A673 (cell line): Measurements from ENCODE around the gene BMPR1A. TPM values are rescaled to one million over a fixed set of nuclear protein-coding genes. Genes with fewer than 3 reads are reported as not detected.

Experiments
- BruUV-seq: library from RNA; stranded (reverse); fragments of 400-500 nt; replicated peaks from 2 replicates; lab custom pipeline; 2021; lab: Mats Ljungman, UMichigan
- CTCF ChIA-PET: fragments of 300-600 bp; sonication (Branson Sonifier 250); formaldehyde crosslinking; loops from one replicate; lab custom pipeline; 2022; ENCODE audit warnings: antibody characterized with exemption; lab: Charles Lee
- POLR2A ChIA-PET: fragments of 300-600 bp; sonication (Branson Sonifier 250); formaldehyde crosslinking; loops from one replicate; lab custom pipeline; 2022; ENCODE audit warnings: antibody characterized with exemption; ENCODE audit not compliant: low non-redundant PET; lab: Charles Lee
- DNase-seq: peaks from one replicate; pipeline ENCODE4 v3.0.0-alpha.2; 2015; ENCODE audit warnings: low spot score
- H3K27ac ChIP-seq: fragments of 200-600 bp; sonication (generic); 2 replicates; pipeline ENCODE4 v1.5.1; 2016; ENCODE audit warnings: mixed run types, low read depth, mild to moderate bottlenecking, mixed read lengths, antibody characterized with exemption, low read length; ENCODE audit not compliant: poor library complexity, severe bottlenecking
- H3K27me3 ChIP-seq: fragments of 200-600 bp; sonication (generic); replicated peaks from 2 replicates; pipeline ENCODE4 v1.6.1; 2017; ENCODE audit warnings: mixed run types, low read depth, mild to moderate bottlenecking, mixed read lengths, antibody characterized with exemption, low read length; ENCODE audit not compliant: insufficient read depth, poor library complexity
- H3K36me3 ChIP-seq: fragments of 200-600 bp; sonication (generic); 2 replicates; pipeline ENCODE4 v1.6.1; 2016; ENCODE audit warnings: mixed run types, mild to moderate bottlenecking, mixed read lengths, antibody characterized with exemption, low read length; ENCODE audit not compliant: insufficient read depth, poor library complexity, severe bottlenecking
- H3K4me1 ChIP-seq: fragments of 200-600 bp; sonication (generic); 2 replicates; pipeline ENCODE4 v1.6.1; 2017; ENCODE audit warnings: mixed run types, mild to moderate bottlenecking, mixed read lengths, antibody characterized with exemption, low read length; ENCODE audit not compliant: insufficient read depth, poor library complexity, severe bottlenecking
- H3K4me3 ChIP-seq: fragments of 200-600 bp; sonication (generic); 2 replicates; pipeline ENCODE4 v1.5.1; 2016; ENCODE audit warnings: low read depth, mixed run types, mild to moderate bottlenecking, mixed read lengths, low read length; ENCODE audit not compliant: poor library complexity, severe bottlenecking
- H3K9me3 ChIP-seq: fragments of 200-600 bp; sonication (generic); 2 replicates; pipeline ENCODE4 v1.6.1; 2016; ENCODE audit warnings: mixed run types, low read depth, mild to moderate bottlenecking, mixed read lengths, antibody characterized with exemption, low read length; ENCODE audit not compliant: poor library complexity, severe bottlenecking
- EZH2 ChIP-seq: fragments of 200-600 bp; sonication (generic); IDR thresholded peaks from 2 replicates; pipeline ENCODE4 v1.6.1; 2017; ENCODE audit warnings: borderline replicate concordance, low read depth, mild to moderate bottlenecking, mixed read lengths, antibody characterized with exemption, low read length; ENCODE audit not compliant: poor library complexity, severe bottlenecking
- intact Hi-C: fragments of 100-400 bp; cut with micrococcal nuclease; formaldehyde crosslinking; loops from one replicate; pipeline ENCODE4 v1.10.0; 2022; ENCODE audit not compliant: unreplicated experiment
- total RNA-seq: library from RNA; stranded (reverse); gene quantifications from 2 replicates; pipeline ENCODE4 v1.2.3, GENCODE V29; 2021
- TF ChIP-seq, protein P1 (sequence below): fragments of 300-800, 200-600 bp; sonication (generic); conservative IDR thresholded peaks from 2 replicates; pipeline ENCODE4 v1.5.1; 2017; ENCODE audit warnings: low read depth, mild to moderate bottlenecking, antibody characterized with exemption, low read length, moderate library complexity, mixed read lengths

Gene BMPR1A
- total RNA-seq, 1 experiment from 2014 or later, result 136 TPM

DNA sequence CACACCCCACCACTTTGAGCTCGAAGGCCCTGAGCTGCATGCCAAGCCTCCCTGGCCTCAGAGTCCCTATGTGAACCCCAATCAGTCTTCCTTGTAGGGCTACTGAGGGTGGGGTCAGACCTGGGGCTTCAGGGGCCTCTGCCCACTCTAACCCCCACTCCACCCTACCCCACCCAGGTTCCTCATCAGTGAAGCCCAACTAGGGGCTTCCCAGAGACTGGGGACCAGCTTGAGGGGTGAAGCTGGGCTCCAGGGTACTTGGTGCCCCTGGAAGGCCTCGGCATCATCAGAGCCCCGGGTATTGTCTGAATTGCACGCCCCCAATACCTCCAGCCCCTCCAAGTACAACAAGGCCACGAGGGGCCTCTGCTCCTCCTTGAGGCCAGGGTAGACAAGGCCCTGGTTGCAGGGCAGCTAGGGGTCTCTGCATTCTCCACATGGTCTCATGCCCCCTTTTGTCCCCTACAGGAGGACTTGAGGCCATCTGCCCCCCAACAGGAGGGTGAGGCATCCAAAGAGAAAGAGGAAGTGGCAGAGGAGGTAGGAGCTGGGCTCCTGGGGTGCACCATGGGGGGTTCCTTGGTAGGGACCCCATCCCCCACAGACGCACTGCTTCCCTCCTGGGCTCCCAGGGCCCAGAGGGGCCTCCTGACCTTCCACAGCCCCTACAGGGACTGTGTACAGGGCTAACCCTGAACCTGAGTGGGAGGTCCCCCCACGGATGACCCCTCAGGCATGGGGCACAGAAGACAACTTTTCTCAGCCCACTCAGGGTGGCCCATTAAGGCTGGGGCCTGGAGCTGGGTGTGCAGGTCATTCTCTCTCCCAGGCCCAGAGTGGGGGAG, 205.9 kb downstream of the BMPR1A start:
- TF ChIP-seq, protein P1, sequence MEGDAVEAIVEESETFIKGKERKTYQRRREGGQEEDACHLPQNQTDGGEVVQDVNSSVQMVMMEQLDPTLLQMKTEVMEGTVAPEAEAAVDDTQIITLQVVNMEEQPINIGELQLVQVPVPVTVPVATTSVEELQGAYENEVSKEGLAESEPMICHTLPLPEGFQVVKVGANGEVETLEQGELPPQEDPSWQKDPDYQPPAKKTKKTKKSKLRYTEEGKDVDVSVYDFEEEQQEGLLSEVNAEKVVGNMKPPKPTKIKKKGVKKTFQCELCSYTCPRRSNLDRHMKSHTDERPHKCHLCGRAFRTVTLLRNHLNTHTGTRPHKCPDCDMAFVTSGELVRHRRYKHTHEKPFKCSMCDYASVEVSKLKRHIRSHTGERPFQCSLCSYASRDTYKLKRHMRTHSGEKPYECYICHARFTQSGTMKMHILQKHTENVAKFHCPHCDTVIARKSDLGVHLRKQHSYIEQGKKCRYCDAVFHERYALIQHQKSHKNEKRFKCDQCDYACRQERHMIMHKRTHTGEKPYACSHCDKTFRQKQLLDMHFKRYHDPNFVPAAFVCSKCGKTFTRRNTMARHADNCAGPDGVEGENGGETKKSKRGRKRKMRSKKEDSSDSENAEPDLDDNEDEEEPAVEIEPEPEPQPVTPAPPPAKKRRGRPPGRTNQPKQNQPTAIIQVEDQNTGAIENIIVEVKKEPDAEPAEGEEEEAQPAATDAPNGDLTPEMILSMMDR, result no peak
- no peak for TF ChIP-seq EZH2
- no TSS peak for BruUV-seq
- intact Hi-C loops, result loop anchor here (10.0 kb wide), 1 partner anchor 278 kb away; no protein-coding TSS in a partner anchor
- ChIA-PET POLR2A (interaction anchor here (0.6 kb wide), 1 partner anchor 254 kb away, joined by 3 read pairs; no protein-coding TSS in a partner anchor), CTCF (no interaction called here)
- no peak for DNase-seq
- H3K36me3 ChIP-seq, result no peaks in the 10 kb centered on the region
- H3K4me1 ChIP-seq, result peaks cover 6% of the 10 kb centered on the region
- no peak overlapping the region for H3K27ac ChIP-seq
- H3K4me3 ChIP-seq, result no peak overlapping the region
- H3K27me3 ChIP-seq, result no peaks in the 10 kb centered on the region
- no peaks in the 10 kb centered on the region for H3K9me3 ChIP-seq

DNA sequence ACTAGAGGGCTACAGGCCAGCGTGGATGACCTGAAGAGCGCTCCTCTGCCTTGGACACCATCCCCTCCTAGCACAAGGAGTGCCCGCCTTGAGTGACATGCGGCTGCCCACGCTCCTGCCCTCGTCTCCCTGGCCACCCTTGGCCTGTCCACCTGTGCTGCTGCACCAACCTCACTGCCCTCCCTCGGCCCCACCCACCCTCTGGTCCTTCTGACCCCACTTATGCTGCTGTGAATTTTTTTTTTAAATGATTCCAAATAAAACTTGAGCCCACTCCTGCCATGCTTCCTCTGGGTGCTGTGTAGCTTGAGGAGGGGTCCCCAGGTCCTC, 206.5 kb downstream of the BMPR1A start:
- DNase-seq, result no peak
- TF ChIP-seq, protein P1, result no peak
- no peak for TF ChIP-seq EZH2
- POLR2A ChIA-PET, result no interaction called here
- Histone ChIP-seq H3K27ac (no peak overlapping the region), H3K36me3 (no peaks in the 10 kb centered on the region), H3K9me3 (no peaks in the 10 kb centered on the region), H3K4me3 (no peak overlapping the region), H3K4me1 (peaks cover 6% of the 10 kb centered on the region), H3K27me3 (no peaks in the 10 kb centered on the region)
- CTCF ChIA-PET, result no interaction called here
- intact Hi-C loops, result loop anchor here (10.0 kb wide), 1 partner anchor 278 kb away; no protein-coding TSS in a partner anchor
- no TSS peak for BruUV-seq

DNA sequence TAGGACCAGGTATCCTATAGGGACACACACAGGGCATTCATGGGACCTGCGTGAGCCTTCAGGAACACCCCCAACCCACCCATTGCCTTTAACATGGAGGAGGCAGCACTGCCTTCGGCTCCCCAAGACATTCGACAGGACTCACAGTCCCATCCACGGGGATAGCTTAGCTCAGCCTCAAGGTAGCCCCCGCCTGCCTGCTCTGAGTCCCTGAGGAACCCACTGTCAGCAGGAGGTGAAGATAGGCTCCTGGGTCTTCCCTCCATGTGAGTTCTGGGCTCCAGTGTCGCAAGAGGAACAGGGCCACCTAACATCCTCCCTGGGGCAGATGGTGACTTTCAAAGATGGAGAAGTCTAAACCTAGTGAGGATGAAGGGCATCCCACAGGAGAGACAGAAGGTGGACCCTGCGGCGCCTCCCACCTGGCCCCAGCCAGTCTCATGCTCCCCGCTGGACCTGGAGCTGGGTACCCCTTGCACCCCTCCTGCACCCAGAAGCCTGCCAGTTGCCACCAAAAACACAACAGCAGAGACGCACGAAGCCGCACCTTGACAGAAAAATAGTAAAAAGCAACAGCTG, 207.0 kb downstream of the BMPR1A start:
- no peak for DNase-seq
- Histone ChIP-seq H3K27ac (no peak overlapping the region), H3K9me3 (no peaks in the 10 kb centered on the region), H3K4me1 (peaks cover 6% of the 10 kb centered on the region), H3K4me3 (no peak overlapping the region), H3K27me3 (no peaks in the 10 kb centered on the region), H3K36me3 (no peaks in the 10 kb centered on the region)
- no peak for TF ChIP-seq EZH2
- TF ChIP-seq, protein P1, result no peak
- no TSS peak for BruUV-seq
- ChIA-PET POLR2A (no interaction called here), CTCF (no interaction called here)
- intact Hi-C loops, result loop anchor here (10.0 kb wide), 1 partner anchor 279 kb away; no protein-coding TSS in a partner anchor
